Measurements from ENCODE around the gene MBIP.

The MBIP gene

DNA sequence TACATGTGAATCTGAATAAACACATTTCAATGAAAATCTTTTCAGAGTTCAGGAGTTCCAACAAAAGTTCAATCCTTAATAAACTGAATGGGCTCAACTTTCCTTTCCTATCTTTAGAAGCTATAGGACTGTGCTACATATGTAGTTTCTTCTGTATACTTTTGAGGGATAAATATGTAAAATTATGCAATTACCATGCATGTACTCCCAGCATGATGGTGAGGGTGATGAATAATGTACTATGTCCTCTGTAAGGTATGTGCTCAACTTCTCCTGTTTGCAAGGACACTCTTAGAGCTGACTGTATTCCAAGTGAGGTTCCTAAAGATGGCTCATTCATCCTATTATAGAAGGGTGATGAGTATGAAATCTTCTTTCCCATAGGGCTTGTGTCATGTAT is 15.5 kb downstream of the MBIP start:
- DNase-seq (ENCODE audit: low read depth in 1 of 2, low spot score in 1 of 2): no peak
- no peak overlapping the region for H3K27ac ChIP-seq (replicated peaks)
- TF ChIP-seq, protein P1, sequence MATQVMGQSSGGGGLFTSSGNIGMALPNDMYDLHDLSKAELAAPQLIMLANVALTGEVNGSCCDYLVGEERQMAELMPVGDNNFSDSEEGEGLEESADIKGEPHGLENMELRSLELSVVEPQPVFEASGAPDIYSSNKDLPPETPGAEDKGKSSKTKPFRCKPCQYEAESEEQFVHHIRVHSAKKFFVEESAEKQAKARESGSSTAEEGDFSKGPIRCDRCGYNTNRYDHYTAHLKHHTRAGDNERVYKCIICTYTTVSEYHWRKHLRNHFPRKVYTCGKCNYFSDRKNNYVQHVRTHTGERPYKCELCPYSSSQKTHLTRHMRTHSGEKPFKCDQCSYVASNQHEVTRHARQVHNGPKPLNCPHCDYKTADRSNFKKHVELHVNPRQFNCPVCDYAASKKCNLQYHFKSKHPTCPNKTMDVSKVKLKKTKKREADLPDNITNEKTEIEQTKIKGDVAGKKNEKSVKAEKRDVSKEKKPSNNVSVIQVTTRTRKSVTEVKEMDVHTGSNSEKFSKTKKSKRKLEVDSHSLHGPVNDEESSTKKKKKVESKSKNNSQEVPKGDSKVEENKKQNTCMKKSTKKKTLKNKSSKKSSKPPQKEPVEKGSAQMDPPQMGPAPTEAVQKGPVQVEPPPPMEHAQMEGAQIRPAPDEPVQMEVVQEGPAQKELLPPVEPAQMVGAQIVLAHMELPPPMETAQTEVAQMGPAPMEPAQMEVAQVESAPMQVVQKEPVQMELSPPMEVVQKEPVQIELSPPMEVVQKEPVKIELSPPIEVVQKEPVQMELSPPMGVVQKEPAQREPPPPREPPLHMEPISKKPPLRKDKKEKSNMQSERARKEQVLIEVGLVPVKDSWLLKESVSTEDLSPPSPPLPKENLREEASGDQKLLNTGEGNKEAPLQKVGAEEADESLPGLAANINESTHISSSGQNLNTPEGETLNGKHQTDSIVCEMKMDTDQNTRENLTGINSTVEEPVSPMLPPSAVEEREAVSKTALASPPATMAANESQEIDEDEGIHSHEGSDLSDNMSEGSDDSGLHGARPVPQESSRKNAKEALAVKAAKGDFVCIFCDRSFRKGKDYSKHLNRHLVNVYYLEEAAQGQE (IDR thresholded peaks at IDR 0.05; ENCODE audit: insufficient replicate concordance, low read depth): no peak
- no peak for TF ChIP-seq CTCF (IDR thresholded peaks at IDR 0.05; ENCODE audit: insufficient read depth, low read length)
- no peak for TF ChIP-seq SPI1 (IDR thresholded peaks at IDR 0.05; ENCODE audit: borderline replicate concordance, low read depth)
- TF ChIP-seq POLR2AphosphoS5 (IDR thresholded peaks at IDR 0.05; ENCODE audit: low read depth): no peak
- no peak for TF ChIP-seq GABPA (IDR thresholded peaks at IDR 0.05; ENCODE audit: low read depth)

GRCh38 chr14:36303960-36304359 is 16.5 kb downstream of the MBIP start:
- DNase-seq (ENCODE audit: low read depth in 1 of 2, low spot score in 1 of 2): no peak
- H3K27ac ChIP-seq (replicated peaks): no peak overlapping the region
- H3K27me3 ChIP-seq (ENCODE audit: insufficient read depth, poor library complexity, severe bottlenecking): no peaks in the 10 kb centered on the region
- H3K4me3 ChIP-seq (replicated peaks; ENCODE audit: insufficient read depth, low read length): no peak overlapping the region
- TF ChIP-seq GABPA (IDR thresholded peaks at IDR 0.05; ENCODE audit: low read depth) (no peak), CTCF (IDR thresholded peaks at IDR 0.05; ENCODE audit: insufficient read depth, low read length) (no peak), SPI1 (IDR thresholded peaks at IDR 0.05; ENCODE audit: borderline replicate concordance, low read depth) (no peak), POLR2AphosphoS5 (IDR thresholded peaks at IDR 0.05; ENCODE audit: low read depth) (no peak)
- TF ChIP-seq, protein P1 (IDR thresholded peaks at IDR 0.05; ENCODE audit: insufficient replicate concordance, low read depth): no peak

More for the DNA sequence above, 15.5 kb downstream of the MBIP start:
- no peaks in the 10 kb centered on the region for H3K27me3 ChIP-seq (ENCODE audit: insufficient read depth, poor library complexity, severe bottlenecking)
- H3K4me3 ChIP-seq (replicated peaks; ENCODE audit: insufficient read depth, low read length): no peak overlapping the region

GRCh38 chr14:36302823-36303222 is 17.6 kb downstream of the MBIP start:
- H3K27ac ChIP-seq (replicated peaks): no peak overlapping the region
- H3K4me3 ChIP-seq (replicated peaks; ENCODE audit: insufficient read depth, low read length): no peak overlapping the region
- no peak for DNase-seq (ENCODE audit: low read depth in 1 of 2, low spot score in 1 of 2)
- TF ChIP-seq SPI1 (IDR thresholded peaks at IDR 0.05; ENCODE audit: borderline replicate concordance, low read depth) (no peak), CTCF (IDR thresholded peaks at IDR 0.05; ENCODE audit: insufficient read depth, low read length) (no peak), GABPA (IDR thresholded peaks at IDR 0.05; ENCODE audit: low read depth) (no peak), POLR2AphosphoS5 (IDR thresholded peaks at IDR 0.05; ENCODE audit: low read depth) (no peak)
- TF ChIP-seq, protein P1 (IDR thresholded peaks at IDR 0.05; ENCODE audit: insufficient replicate concordance, low read depth): no peak
- H3K27me3 ChIP-seq (ENCODE audit: insufficient read depth, poor library complexity, severe bottlenecking): no peaks in the 10 kb centered on the region
